ENCODE data around the gene CACFD1. TPM values are rescaled to one million over a fixed set of nuclear protein-coding genes. Genes with fewer than 3 reads are reported as not detected.

The CACFD1 gene
- total RNA-seq, 2 experiments from 2014 or later = 16.7 to 17.2 TPM

GRCh38 chr9:133516256-133516960 lies 56.6 kb downstream of the CACFD1 start:
- BruUV-seq (replicated peaks) = no TSS peak
- Histone ChIP-seq H3K4me2 (ENCODE audit: low read length) (no peak overlapping the region), H3K36me3 (ENCODE audit: insufficient read depth, low read length) (no peaks in the 10 kb centered on the region), H4K20me1 (ENCODE audit: insufficient read depth, low read length) (no peaks in the 10 kb centered on the region), H3K27ac (ENCODE audit: low read depth, low read length, poor library complexity, severe bottlenecking) (no peak overlapping the region), H3K4me1 (ENCODE audit: insufficient read depth, low read length, poor library complexity, severe bottlenecking) (no peaks in the 10 kb centered on the region), H3K79me2 (ENCODE audit: insufficient read depth, low read depth, low read length) (no peaks in the 10 kb centered on the region), H3K9me3 (ENCODE audit: low read length) (no peaks in the 10 kb centered on the region), H2AFZ (ENCODE audit: low read length) (no peak overlapping the region), H3K4me3 (ENCODE audit: low read depth, low read length, poor library complexity, severe bottlenecking) (no peak overlapping the region), H3K9me2 (ENCODE audit: insufficient read depth, low read length) (no peaks in the 10 kb centered on the region)
- ChIA-PET CTCF (ENCODE audit: unreplicated experiment) (no interaction called here), POLR2A (no interaction called here)
- TF ChIP-seq CTCF (conservative IDR thresholded peaks at IDR 0.05; ENCODE audit: low read length) (no peak), EZH2phosphoT487 (IDR thresholded peaks at IDR 0.05; ENCODE audit: borderline replicate concordance, low read depth, low read length) (no peak)
- DNase-seq (ENCODE audit: low spot score) = no peak
- intact Hi-C loops (cut with micrococcal nuclease; ENCODE audit: unreplicated experiment) = no loop called here

GRCh38 chr9:133516961-133517350 lies 57.2 kb downstream of the CACFD1 start:
- Histone ChIP-seq H3K4me3 (ENCODE audit: low read depth, low read length, poor library complexity, severe bottlenecking) (no peak overlapping the region), H3K4me1 (ENCODE audit: insufficient read depth, low read length, poor library complexity, severe bottlenecking) (no peaks in the 10 kb centered on the region), H2AFZ (ENCODE audit: low read length) (no peak overlapping the region), H3K79me2 (ENCODE audit: insufficient read depth, low read depth, low read length) (no peaks in the 10 kb centered on the region), H3K4me2 (ENCODE audit: low read length) (no peak overlapping the region), H3K9me3 (ENCODE audit: low read length) (no peaks in the 10 kb centered on the region), H3K36me3 (ENCODE audit: insufficient read depth, low read length) (no peaks in the 10 kb centered on the region), H4K20me1 (ENCODE audit: insufficient read depth, low read length) (no peaks in the 10 kb centered on the region), H3K9me2 (ENCODE audit: insufficient read depth, low read length) (no peaks in the 10 kb centered on the region), H3K27ac (ENCODE audit: low read depth, low read length, poor library complexity, severe bottlenecking) (no peak overlapping the region)
- CTCF ChIA-PET (ENCODE audit: unreplicated experiment) = no interaction called here
- BruUV-seq (replicated peaks) = no TSS peak
- TF ChIP-seq CTCF (conservative IDR thresholded peaks at IDR 0.05; ENCODE audit: low read length) (no peak), EZH2phosphoT487 (IDR thresholded peaks at IDR 0.05; ENCODE audit: borderline replicate concordance, low read depth, low read length) (no peak)
- POLR2A ChIA-PET = no interaction called here
- intact Hi-C loops (cut with micrococcal nuclease; ENCODE audit: unreplicated experiment) = no loop called here
- DNase-seq (ENCODE audit: low spot score) = no peak

- Histone ChIP-seq H3K27ac (ENCODE audit: low read depth, low read length, poor library complexity, severe bottlenecking) (no peak overlapping the region), H3K79me2 (ENCODE audit: insufficient read depth, low read depth, low read length) (no peaks in the 10 kb centered on the region), H3K4me2 (ENCODE audit: low read length) (no peak overlapping the region), H3K9me2 (ENCODE audit: insufficient read depth, low read length) (no peaks in the 10 kb centered on the region), H2AFZ (ENCODE audit: low read length) (no peak overlapping the region), H3K4me1 (ENCODE audit: insufficient read depth, low read length, poor library complexity, severe bottlenecking) (no peaks in the 10 kb centered on the region), H3K9me3 (ENCODE audit: low read length) (no peaks in the 10 kb centered on the region), H4K20me1 (ENCODE audit: insufficient read depth, low read length) (no peaks in the 10 kb centered on the region), H3K36me3 (ENCODE audit: insufficient read depth, low read length) (no peaks in the 10 kb centered on the region), H3K4me3 (ENCODE audit: low read depth, low read length, poor library complexity, severe bottlenecking) (no peak overlapping the region)
- CTCF ChIA-PET (ENCODE audit: unreplicated experiment) = no interaction called here
- DNase-seq (ENCODE audit: low spot score) = no peak
- POLR2A ChIA-PET = no interaction called here
- no peak for TF ChIP-seq CTCF (conservative IDR thresholded peaks at IDR 0.05; ENCODE audit: low read length)
- TF ChIP-seq EZH2phosphoT487 (IDR thresholded peaks at IDR 0.05; ENCODE audit: borderline replicate concordance, low read depth, low read length) = no peak
- intact Hi-C loops (cut with micrococcal nuclease; ENCODE audit: unreplicated experiment) = no loop called here
- BruUV-seq (replicated peaks) = no TSS peak
Observed at GRCh38 chr9:133517711-133518110, 57.9 kb downstream of the CACFD1 start.

Measured in OCI-LY7 (cell line).